ENCODE data around the gene FBXW8.

Gene FBXW8

GRCh38 chr12:117059156-117059555, 148.4 kb downstream of the FBXW8 start:
- no peak for DNase-seq (ENCODE audit: extremely low read depth, low read depth)
- no peak for TF ChIP-seq CTCF (IDR thresholded peaks at IDR 0.05; ENCODE audit: low read depth, low read length)

- TF ChIP-seq CTCF (IDR thresholded peaks at IDR 0.05; ENCODE audit: low read depth, low read length), result no peak
- no peak for DNase-seq (ENCODE audit: extremely low read depth, low read depth)
Observed at GRCh38 chr12:117060246-117060928, 149.6 kb downstream of the FBXW8 start.

GRCh38 chr12:117060929-117061305, 150.2 kb downstream of the FBXW8 start:
- no peak for TF ChIP-seq CTCF (IDR thresholded peaks at IDR 0.05; ENCODE audit: low read depth, low read length)
- no peak for DNase-seq (ENCODE audit: extremely low read depth, low read depth)

GRCh38 chr12:117061555-117062079, 150.9 kb downstream of the FBXW8 start:
- TF ChIP-seq CTCF (IDR thresholded peaks at IDR 0.05; ENCODE audit: low read depth, low read length), result no peak
- no peak for DNase-seq (ENCODE audit: extremely low read depth, low read depth)

- no peak for DNase-seq (ENCODE audit: extremely low read depth, low read depth)
- TF ChIP-seq CTCF (IDR thresholded peaks at IDR 0.05; ENCODE audit: low read depth, low read length), result no peak
Observed at GRCh38 chr12:117063162-117063911, 152.6 kb downstream of the FBXW8 start.

- no peak for DNase-seq (ENCODE audit: extremely low read depth, low read depth)
- no peak for TF ChIP-seq CTCF (IDR thresholded peaks at IDR 0.05; ENCODE audit: low read depth, low read length)
Observed at GRCh38 chr12:117064049-117064448, 153.3 kb downstream of the FBXW8 start.

- no peak for DNase-seq (ENCODE audit: extremely low read depth, low read depth)
- TF ChIP-seq CTCF (IDR thresholded peaks at IDR 0.05; ENCODE audit: low read depth, low read length), result no peak
Observed at GRCh38 chr12:117064596-117064995, 153.8 kb downstream of the FBXW8 start.
